Measurements from ENCODE around the gene ZNF598.
"Not testable (repeated sequence)": the region's sequence is repeated elsewhere in the genome, so short reads cannot be mapped to it uniquely, and the experiment has no call there.

The ZNF598 gene

GRCh38 chr16:1960665-1961630 is 48.7 kb downstream of the ZNF598 start:
- no peak for DNase-seq (ENCODE audit: low read depth in 2 of 2)

- peak; percentile 72 to 80 for DNase-seq (ENCODE audit: low read depth in 2 of 2)
Observed at GRCh38 chr16:1959269-1960039, 50.2 kb downstream of the ZNF598 start, which contains the start of gene NDUFB10. Gene NDUFB10 (plus strand): TSS chr16:1959538. CDS start chr16:1959625, 87 bp downstream.

- DNase-seq (ENCODE audit: low read depth in 2 of 2) = no peak
Observed at GRCh38 chr16:1958715-1959268, 50.8 kb downstream of the ZNF598 start.

- DNase-seq (ENCODE audit: low read depth in 2 of 2) = not testable (repeated sequence)
Observed at GRCh38 chr16:1958143-1958491, 51.5 kb downstream of the ZNF598 start.

- not testable (repeated sequence) for DNase-seq (ENCODE audit: low read depth in 2 of 2)
Observed at GRCh38 chr16:1957434-1958142, 52.0 kb downstream of the ZNF598 start.

- DNase-seq (ENCODE audit: low read depth in 2 of 2) = no peak
Observed at GRCh38 chr16:1953734-1954133, 55.9 kb downstream of the ZNF598 start.

- no peak for DNase-seq (ENCODE audit: low read depth in 2 of 2)
Observed at GRCh38 chr16:1950559-1950958, 59.1 kb downstream of the ZNF598 start.

GRCh38 chr16:1950047-1950446 is 59.6 kb downstream of the ZNF598 start:
- no peak for DNase-seq (ENCODE audit: low read depth in 2 of 2)

- DNase-seq (ENCODE audit: low read depth in 2 of 2) = no peak
Observed at GRCh38 chr16:1949507-1949906, 60.1 kb downstream of the ZNF598 start.
